ENCODE measurements around the gene COL15A1.
"Not testable (repeated sequence)": the region's sequence is repeated elsewhere in the genome, so short reads cannot be mapped to it uniquely, and the experiment has no call there.

The COL15A1 gene

DNA sequence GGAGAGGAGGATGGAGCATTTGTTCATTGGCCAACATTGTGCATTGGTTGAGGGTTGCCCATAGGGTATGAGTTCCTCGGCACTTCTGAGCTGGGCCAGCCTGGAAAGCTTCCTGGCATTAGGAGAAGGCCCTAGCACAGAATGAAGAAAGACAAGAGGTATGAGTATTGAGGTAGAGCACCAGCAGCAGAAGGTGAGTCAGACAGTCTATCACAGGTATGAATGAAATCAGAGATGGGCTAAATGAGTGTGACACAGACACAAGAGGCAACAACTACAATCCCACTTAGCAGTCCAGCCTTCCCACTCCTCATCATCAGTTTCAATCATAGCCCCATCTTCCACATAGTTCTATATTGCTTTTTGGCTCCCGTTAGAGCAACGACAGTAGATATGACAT is 135.8 kb downstream of the COL15A1 start:
- no peak for DNase-seq (ENCODE audit: low read depth)

DNA sequence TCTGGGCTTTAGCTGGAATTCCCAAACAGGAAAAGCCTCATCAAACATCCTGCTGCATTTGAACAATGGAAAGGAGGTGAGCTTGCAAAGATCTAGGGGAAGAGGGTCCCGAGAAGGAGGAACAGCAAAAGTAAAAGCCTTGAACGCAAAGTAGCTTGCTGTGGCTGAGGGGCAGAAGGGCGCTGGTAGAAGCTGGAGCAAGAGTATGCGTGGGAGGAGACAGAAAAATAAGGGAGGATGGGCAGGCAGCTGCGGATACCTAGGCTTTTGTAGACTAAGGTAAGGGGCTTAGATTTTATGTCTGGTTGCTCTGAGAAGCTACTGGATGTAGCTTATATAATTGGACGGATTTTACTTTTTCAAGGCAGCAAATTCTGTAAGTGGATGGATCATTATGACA is 139.3 kb downstream of the COL15A1 start:
- DNase-seq (ENCODE audit: low read depth), result no peak

DNA sequence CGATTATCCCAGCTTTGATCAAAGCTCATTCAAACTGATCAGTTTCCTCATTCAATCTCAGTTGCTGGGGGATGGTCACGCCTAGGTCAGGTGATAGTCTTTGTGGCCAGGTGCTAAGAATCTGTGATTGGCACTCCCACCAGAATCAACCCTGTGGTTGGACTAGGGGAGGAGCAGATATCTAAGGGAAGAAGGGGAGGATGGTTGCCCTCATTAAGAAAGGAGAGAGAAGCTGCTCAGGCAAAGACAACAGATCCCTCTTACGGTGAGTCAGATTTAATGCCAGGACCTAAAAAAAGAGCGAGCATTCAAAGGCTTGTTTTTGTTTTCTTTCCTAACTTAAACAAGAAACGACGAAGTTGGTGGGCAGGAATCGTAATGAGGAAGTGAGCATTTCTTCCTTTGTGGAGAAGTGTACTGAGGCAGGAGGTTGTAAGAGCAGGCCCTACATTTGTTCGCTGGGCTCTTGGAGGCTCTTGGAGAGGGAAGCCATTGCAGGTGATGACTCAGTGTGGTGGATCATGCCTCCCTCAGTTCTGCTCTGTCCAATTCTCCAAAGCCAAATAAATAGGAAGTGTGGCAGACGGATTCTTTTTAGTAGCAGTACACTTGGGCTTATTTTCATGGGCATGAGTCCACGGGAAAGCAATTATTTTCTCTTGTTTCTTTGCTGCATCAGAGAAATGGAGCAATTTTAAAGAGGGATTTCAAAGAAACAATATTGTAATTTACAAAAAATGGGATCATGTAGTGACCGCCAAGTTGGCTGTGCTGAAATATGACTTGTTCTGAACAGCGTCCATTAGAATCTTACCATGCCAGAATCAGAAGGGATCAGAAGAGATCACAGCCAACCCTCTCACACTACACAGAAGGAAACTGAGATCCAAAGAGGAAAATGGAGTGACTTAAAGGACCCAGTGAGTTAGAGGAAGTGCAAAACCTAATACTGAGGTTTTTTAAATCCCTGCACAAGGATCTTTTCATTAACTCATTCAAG is 142.5 kb downstream of the COL15A1 start:
- no peak for DNase-seq (ENCODE audit: low read depth)

DNA sequence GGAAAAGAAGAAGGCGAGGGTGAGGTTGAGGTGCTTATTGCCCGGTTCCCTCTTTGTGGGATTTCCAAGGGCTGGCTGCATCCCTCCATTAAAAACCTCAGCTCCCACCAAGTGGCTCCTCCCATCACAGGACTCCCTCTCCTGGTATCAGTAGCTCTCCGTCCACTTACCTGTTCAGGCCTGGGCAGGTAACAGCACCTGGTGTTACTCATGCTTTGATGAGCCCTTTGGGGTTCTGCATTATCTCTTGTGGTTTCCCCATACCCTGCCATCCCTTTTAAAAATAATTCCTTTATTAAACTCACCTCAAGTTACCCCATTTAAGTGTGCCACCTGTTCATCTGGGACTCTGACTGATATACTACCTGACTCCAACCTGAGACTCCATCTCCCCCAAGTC is 143.8 kb downstream of the COL15A1 start:
- no peak for DNase-seq (ENCODE audit: low read depth)

DNA sequence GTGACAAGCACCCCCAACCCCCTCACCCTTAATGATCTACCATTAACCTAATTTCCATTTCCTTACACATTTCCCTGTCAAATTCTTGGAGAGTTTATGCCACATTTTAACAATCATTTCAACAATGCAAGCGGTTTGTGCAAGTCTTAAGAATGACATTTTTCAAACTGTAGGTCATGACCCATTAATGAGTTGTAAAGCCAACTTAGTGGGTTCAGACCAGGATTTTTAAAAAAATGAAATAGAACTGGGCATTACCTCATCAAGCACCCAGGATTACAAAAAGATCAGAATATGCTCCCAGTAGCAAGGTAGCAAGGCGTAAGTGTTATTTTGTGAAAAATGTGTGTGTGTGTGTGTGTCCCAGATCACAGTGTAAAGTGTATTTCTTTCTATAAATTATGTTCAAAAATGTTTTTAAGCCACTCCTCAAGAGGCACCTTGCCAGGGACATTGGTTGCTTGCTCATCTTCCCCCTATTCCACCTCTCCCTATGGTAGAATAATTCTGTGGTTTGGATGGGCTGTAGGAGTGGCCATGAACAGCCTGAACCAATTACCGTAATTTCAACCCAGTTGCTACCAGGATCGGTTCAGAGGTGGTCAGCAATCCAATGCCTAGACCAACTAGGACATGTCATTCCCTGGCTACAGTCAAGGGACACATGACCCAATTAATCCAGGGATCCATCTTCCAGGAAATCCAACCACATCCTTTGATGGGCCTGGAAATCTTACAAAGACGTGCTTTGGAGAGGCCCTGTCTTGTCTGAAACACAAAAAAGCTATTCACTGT is 146.8 kb downstream of the COL15A1 start:
- no peak for DNase-seq (ENCODE audit: low read depth)

DNA sequence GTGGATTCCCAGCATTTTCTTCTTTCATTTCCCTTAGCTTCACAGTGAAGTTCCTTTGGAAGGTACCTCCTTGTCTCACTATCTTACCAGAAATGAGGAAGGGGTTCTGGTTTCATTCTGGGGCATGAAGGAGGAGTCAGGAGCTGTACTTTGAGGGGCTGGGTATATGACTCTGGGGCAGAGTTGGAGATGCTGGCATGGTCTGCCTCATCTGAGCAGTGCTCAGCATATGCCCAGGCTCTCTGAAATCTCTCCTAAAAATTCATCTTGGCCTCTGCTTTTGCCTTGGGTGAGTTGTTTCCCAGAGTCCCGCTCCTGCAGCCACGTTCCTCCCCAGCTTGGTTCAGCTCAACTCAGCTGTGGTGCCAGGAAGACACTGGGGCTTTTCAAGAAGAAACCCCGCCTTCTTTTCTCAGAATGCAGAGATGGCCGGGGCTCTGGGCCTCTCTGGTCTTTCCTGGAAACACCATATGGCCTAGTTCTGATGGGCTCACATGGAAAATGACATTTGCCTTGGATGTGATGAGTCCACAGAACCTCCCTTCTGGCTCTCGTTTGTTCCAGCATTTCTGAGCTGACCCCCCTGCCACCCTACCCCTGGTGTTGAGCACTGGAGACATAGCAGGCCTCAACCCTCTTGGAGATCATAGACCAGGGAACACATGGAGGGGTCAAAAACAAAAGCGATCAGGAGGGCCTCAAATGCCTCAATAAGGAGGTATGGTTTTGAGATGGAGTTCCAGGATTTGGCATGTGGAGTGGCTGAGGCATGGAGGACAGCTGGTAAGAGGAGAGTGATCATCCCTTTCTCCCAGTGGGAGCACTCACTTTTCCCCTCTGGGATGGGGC is 149.2 kb downstream of the COL15A1 start:
- no peak for DNase-seq (ENCODE audit: low read depth)

DNA sequence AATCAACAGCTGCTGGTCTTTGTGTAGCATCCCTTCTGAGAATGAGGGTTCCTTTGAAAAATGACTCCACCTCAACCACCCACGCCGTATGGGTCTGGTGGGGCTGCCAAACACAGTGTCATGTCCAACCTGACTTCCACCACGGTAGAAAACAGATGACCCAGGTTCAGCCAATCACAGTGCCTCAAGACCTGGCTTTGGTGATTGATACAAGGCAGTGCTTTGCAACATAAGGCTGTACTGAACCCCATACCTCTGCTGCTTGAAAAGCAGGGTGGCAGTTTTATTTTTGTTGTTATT is 149.7 kb downstream of the COL15A1 start:
- no peak for DNase-seq (ENCODE audit: low read depth)

DNA sequence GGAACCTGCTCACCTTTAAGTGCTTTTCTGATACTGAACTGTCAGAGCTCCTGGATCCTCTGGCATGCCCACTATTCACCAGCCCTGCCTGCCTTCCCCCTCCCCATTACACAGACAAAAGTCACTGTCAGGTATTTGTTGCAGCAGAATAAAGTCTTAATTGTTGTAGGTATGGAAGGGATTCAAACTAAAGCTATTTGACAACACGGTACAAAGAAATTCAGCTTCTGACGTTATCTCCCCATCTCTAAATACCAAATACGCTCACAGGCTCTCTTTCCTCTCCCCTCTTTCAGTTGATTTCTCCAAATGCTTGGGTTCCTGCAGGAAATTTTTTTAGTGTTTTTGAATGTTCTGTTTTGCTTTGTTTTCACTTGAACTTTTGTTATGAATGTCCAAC is 151.9 kb downstream of the COL15A1 start:
- DNase-seq (ENCODE audit: low read depth), result no peak

DNA sequence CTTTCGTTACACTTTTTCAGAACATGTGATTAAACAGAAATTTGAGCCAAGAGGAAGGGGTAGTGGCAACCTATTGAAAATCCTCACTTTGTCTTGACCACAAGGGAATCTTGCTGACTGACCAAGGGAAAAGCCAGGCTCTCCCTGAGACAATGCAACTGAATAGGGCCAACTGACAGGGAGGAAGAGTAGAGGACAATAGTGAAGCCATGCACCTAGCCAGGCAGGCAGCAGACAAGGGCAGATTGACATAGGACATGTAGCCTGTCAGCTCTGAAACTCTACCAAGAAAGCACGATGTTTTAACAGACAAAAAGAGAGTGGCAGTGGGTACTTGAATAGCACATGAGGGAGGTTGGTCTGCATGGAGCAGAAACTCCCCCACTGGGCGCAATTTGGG is 152.7 kb downstream of the COL15A1 start:
- DNase-seq (ENCODE audit: low read depth), result no peak

DNA sequence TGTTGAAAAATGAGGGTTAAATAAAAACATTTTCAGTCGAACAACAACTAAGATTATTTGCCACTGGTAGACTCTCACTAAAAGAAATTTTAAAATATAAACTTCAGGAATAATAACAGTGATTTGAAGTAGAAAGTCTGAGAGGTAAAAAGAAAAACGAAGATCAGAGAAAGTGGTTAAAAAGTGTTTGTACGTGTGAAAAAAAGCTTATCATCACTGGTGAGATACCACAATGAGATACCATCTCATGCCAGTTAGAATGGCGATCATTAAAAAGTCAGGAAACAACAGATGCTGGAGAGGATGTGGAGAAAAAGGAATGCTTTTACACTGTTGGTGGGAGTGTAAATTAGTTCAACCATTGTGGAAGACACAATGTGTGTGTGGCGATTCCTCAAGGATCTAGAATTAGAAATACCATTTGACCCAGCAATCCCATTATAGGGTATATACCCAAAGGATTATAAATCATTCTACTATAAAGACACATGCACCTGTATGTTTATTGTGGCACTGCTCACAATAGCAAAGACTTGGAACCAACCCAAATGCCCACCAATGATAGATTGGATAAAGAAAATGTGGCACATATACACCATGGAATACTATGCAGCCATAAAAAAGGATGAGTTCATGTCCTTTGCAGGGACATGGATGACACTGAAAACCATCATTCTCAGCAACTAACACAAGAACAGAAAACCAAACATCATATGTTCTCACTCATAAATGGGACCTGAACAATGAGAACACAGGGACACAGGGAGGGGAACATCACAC is 156.3 kb downstream of the COL15A1 start:
- DNase-seq (ENCODE audit: low read depth), result not testable (repeated sequence)

DNA sequence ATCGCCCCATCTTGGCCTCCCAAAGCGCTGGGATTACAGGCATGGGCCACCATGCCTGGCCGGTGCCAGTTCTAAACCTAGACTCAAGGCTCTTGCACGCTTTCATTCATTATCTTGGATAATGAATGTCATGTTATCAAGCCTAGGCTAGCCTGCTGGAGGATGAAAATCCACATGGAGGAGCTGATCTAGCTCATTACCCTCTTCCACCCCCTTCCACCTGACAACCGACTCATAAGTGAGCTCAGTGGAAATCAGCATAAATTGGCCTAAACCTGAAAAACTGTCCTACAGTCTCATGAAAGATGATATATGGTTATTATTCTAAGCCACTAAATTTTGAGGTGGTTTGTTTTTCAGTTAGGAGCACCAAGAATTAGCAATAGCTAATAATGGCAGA is 157.6 kb downstream of the COL15A1 start:
- no peak for DNase-seq (ENCODE audit: low read depth)

DNA sequence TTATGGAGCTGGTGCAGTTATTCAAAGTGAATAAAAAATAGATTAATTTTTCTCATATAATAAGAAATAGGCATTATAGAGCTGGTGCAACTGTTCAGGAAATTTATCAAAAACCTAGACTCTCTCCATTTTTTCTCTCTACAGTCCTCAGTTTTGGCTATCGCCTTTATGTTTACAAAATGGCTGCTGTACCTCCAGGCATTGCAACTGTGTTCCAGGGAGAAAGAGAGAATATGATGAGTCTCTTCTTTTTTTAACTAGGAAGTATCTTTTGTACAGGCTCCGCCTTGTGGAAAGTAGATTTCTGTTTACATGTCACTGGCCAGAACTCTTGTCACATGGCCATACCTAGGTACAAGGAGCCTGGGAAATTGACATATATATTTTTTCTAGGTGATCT is 158.1 kb downstream of the COL15A1 start:
- DNase-seq (ENCODE audit: low read depth), result no peak

DNA sequence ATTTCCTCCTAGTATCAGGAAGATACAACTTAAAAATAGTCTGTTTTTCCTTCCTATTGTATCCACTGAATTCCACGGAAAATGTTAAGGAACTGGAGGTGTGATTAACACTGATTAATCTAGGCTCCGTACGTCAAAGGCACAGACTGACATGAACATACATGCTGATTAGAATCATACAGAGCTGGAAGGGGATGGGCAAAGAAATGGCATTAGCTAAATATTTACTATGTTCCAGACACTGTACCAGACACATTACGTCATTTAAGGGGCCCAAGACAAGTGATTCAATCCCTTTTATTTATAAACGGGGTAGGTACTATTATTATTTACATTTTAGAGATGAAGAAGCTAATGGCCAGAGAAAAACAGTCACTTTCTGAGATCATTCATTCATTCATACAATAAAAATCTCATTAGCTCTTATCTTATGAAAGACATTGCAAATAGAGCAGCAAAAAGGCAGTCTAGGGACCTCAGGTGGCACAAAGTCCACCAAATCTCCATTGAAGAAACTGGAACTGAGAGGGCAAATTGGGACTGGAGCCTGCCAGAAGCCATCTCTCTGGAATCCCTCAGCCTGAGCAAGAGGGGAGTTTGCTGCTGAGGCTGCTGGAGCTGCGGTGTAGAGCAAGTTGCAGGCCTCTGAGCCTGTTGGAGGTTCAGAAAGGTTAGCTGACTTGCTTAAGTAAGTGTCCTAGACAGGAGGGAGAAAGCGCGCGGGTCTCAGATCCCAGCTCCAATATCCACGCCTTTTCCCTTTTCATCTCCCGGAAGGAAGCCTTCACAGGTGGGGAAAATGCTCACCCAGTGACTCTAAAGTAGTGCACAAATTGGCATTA is 159.6 kb downstream of the COL15A1 start:
- no peak for DNase-seq (ENCODE audit: low read depth)

DNA sequence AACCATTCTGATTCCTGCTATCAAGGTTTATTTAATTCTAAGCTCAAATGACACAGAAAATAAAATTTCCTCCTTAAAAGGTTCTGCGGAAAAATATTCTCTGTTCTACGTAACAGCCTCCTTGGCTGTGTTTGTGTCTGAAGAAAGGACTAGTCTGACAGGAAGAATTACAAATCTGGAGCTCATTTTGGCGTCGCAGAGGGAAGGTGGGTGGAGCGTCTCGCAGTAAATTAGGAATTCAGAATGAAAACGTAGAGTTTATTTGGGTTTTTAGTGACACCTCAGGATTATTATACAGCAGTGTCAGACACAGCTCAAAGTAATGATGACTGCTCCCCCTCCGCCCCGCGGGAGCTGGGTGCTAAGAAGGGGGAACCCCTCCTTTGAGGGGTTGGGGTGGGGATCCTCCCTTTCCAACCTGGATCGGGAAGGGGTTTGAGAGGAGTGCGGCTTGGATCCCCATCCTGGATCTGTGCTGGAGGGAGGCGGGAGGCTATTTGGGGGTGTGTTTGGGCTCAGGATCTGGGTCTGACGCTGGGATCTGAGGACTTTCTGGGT is 160.3 kb downstream of the COL15A1 start:
- DNase-seq (ENCODE audit: low read depth), result no peak

DNA sequence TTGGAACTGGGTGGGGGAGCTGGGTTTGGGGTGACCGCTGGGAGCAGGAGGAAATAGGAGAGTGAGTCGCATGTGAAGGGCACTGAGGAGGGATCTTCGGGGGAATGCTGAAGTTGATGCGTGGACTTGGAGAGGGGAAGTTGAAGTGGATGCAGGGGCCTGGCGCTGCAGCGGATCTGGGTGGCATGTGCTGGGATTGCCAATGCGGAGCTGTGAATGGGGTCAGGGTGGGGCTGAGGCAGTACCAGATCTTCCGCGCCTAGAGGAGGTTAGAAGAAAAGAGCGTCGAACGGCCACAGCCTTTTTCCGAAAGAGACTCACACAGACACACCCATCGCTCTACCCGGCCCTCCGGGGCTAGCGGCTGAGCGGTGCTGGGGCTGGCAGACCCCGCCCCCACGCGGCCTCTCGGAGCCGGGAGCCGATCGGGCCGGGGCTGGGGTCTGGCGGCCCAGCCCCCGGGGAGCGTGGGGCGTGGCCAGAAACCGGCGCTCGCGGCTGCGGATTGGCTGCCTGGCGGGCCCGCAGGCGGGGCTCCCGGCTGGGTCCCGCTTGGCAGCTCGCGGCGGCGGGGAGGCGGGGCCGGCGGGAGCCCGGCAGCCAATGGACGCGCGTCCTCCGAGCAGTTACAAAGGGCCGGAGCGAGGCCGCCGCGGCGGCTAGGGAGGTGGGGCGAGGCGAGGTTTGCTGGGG is 160.9 kb downstream of the COL15A1 start, which contains the start of gene TGFBR1:
TSS of gene TGFBR1 (plus strand) at position 655 of the 693 bp plus-strand sequence. CDS start 93 bp downstream, outside the sequence.
- no peak for DNase-seq (ENCODE audit: low read depth)

DNA sequence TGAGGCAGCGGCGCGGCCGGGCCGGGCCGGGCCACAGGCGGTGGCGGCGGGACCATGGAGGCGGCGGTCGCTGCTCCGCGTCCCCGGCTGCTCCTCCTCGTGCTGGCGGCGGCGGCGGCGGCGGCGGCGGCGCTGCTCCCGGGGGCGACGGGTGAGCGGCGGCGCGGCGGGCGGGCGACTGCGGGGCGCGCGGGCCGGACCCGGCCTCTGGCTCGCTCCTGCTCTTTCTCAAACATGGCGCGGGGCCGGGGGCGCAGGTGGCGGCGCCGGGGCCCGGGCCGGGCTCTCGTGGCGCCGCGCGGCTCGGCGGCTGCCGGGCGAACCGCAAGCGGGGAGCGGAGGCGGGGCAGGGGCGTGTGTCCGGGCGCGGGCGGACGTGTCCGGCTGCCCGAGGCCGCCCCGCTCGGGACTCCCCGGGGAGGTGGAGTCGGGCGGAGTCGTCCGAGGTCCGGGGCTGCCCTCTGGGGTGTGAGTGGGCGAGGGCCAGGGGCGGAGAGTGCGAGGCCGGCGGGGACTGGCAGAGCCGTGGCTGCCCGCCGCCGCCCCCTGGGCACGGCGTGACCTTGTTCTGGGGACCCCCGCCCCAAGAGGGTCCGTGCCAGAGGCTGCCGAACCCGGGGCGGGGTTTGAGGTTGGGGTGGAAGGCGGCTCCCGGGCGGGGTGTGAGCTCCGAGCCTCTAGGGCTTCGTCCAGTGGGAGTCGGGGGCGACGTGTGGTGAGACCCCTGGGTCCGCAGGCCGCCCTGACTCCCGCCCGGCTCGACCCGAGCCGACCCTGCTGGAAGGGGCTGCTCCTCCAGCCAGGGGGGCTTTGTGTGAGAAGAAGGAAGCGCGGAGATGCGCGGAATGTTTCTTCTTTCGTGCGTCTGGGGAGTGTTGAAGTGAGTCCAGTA is 161.7 kb downstream of the COL15A1 start:
- no peak for DNase-seq (ENCODE audit: low read depth)

DNA sequence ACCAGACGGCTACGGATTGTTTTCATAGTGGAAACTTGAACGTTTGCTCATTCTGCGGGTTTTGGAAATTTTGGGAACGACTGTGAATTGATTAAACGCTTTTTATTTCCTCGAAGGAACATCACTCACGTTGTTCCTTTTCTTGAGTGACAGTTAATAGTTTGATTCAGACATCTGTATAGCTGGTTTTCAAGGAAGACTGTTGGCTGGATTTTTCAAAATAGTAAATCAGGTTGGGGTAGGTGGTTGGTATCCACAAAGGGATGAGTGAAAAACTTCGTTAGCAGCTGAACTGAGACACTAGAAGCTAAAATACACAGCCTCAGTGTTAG is 162.3 kb downstream of the COL15A1 start:
- DNase-seq (ENCODE audit: low read depth), result no peak

DNA sequence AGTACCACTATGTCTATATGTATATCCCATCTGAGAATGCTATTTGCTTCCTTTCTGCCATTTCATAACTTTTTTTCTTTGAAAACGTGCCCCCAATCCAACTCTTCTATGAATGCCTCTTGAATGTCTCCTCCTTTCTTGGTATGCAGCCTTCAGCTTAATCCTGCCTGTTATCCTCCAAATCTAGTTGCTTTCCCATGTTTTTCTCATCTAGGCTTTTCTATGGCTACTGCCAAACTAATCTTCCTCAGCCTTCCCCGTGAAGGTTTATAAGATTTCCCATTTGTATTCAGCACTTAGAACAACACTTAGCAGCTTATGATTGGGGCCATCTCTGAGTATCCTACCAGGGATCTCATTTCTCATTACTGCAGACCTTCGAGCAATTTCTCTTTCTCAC is 163.7 kb downstream of the COL15A1 start:
- no peak for DNase-seq (ENCODE audit: low read depth)

DNA sequence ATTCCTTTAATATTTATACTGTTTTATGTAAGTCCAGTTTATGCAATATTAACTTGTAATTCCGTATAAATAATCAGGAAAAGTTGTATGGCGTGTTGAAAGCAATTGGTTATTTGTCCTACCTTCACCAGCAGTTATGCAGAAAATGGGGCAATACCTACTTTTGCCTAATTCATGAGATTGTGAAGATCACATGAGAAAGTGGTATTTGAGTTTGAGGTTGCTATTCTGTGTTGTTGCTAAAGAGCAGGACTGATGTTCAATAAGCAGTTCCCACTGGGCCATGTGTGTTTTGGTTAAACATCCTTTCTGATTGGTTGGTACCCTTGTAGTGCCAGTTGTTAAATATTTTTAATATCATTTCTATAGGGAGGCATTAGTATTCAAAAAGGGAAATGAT is 164.4 kb downstream of the COL15A1 start:
- DNase-seq (ENCODE audit: low read depth), result no peak

Measured in non-pigmented ciliary epithelial cell (primary cell).